Right lobe of liver (tissue), 6 donors: ENCODE data around the gene BICDL1. TPM values are rescaled to one million over a fixed set of nuclear protein-coding genes. Genes with fewer than 3 reads are reported as not detected.

ENCODE experiments used
- ATAC-seq, 4 donors: fragments of 200-7000 bp; cut with Tn5 transposase; one replicate each; pipeline ENCODE4 v1.9.1; 2020; ENCODE audit warnings: mild to moderate bottlenecking in 4 of 4, moderate library complexity in 4 of 4
- DNase-seq, 3 donors: peaks; one replicate each; pipeline ENCODE4 v3.0.0-alpha.2; 2020
- H3K27ac ChIP-seq, 3 donors: fragments of 200-600 bp; one replicate each; pipeline ENCODE4 v1.8.0; 2022
- H3K27me3 ChIP-seq, 2 donors: fragments of 200-600 bp; one replicate each; pipeline ENCODE4 v1.8.0; 2022
- H3K36me3 ChIP-seq, 4 donors: fragments of 200-600 bp; sonication (generic) in 1 of 4; one replicate each; pipeline versions ENCODE4 v1.5.1 to v1.8.0; 2017 to 2022; ENCODE audit warnings: control low read depth in 1 of 4
- H3K4me1 ChIP-seq, 4 donors: fragments of 200-600 bp; sonication (generic) in 1 of 4; one replicate each; pipeline versions ENCODE4 v1.5.1 to v1.8.0; 2017 to 2022; ENCODE audit warnings: control low read depth in 1 of 4
- H3K4me3 ChIP-seq, 3 donors: fragments of 200-600 bp; one replicate each; pipeline ENCODE4 v1.8.0; 2022
- H3K9me3 ChIP-seq, 4 donors: fragments of 200-600 bp; sonication (generic) in 1 of 4; one replicate each; pipeline versions ENCODE4 v1.5.1 to v1.8.0; 2017 to 2022; ENCODE audit warnings: control low read depth in 1 of 4
- CTCF ChIP-seq, 4 donors: fragments of 200-600 bp in 3 of 4; fragments of 450-650 bp in 1 of 4; IDR thresholded peaks; one replicate each; pipeline versions ENCODE4 v1.5.1 to v1.8.0; 2016 to 2022; ENCODE audit warnings: antibody characterized with exemption in 4 of 4, mild to moderate bottlenecking in 2 of 4
- POLR2A ChIP-seq: fragments of 450-650 bp; IDR thresholded peaks from one replicate; pipeline ENCODE4 v1.6.1; 2017; ENCODE audit warnings: antibody characterized with exemption, mild to moderate bottlenecking
- WGBS: methylation state at CpG from one replicate; pipeline ENCODE4 v1.1.6; 2018; ENCODE audit warnings: low coverage, low lambda C conversion rate; ENCODE audit not compliant: insufficient coverage; ENCODE audit errors: missing lambda C conversion rate; 5-methylcytosine and 5-hydroxymethylcytosine counted together
- intact Hi-C, 2 donors: fragments of 100-400 bp; cut with DNase I; formaldehyde crosslinking; loops; one replicate each; pipeline versions ENCODE4 v1.11.2 to v1.14.1; 2022
- total RNA-seq, 6 experiments: library from RNA; depleted of rRNA in 2 of 6; stranded (reverse); fragments of >200 nt in 2 of 6; fragmentation: NEBNext Ultra II Directional in 3 of 6; extraction: Animal tissue kit (Norgen Biotek cat#: 25700) in 3 of 6; gene quantifications; one replicate each; pipeline versions ENCODE4 v1.1.0 to v1.2.4, GENCODE V29; 2016 to 2023
- donor health status: DM: no; HTN: yes; CAD: no.
- donor health status: DM: no; HTN: no; CAD: no.
- donor health status: DM: no; HTN: no; CAD: no.
- donor health status: DM: no; HTN: yes; CAD: no.
- donor health status: DM: no; HTN: yes; CAD: no.

The BICDL1 gene
- total RNA-seq, 6 experiments from 2014 or later: 1.5 to 13.0 (median 8.7) TPM

GRCh38 chr12:120067901-120068300 lies 78.9 kb downstream of the BICDL1 start:
- Histone ChIP-seq H3K36me3 (no peaks in the 10 kb centered on the region), H3K9me3 (no peaks in the 10 kb centered on the region), H3K4me3 (no peak overlapping the region), H3K4me1 (peaks cover 0 to 29% (median 0%) of the 10 kb centered on the region in 4 donors), H3K27me3 (no peaks in the 10 kb centered on the region), H3K27ac (no peak overlapping the region)
- TF ChIP-seq POLR2A: no peak
- no peak for TF ChIP-seq CTCF (IDR thresholded peaks at IDR 0.05)
- ATAC-seq (no peak), DNase-seq (no peak)
- 74% methylated on average over 3 of the region's 3 CpGs for WGBS
- intact Hi-C loops: no loop called here

DNA sequence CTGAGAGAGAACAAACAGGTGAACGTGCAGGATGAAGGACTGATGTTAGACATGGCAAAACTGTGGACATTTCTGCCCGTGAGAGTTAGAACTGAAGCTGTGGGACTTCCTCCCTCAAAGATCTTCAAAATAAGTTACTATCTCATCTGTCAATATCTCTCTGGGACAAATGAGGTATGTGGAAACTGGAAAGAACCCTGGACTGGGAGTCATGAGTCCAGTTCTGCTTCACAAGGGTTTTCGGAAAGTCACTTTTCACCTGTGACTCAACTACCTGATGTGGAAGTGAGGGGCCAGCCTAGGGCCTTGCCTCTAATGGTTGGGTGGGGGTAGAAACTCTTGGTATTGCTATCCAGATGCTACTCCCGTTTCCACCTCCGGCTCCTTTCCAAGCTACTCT lies 80.2 kb downstream of the BICDL1 start:
- H3K27me3 ChIP-seq: no peaks in the 10 kb centered on the region
- WGBS: 62% methylated on average over 4 of the region's 5 CpGs
- no peaks in the 10 kb centered on the region for H3K9me3 ChIP-seq
- ATAC-seq (peak in 2 of 4 donors; percentile 47 to 54), DNase-seq (no peak)
- peaks cover 0 to 16% (median 0%) of the 10 kb centered on the region in 4 donors for H3K4me1 ChIP-seq
- no peak overlapping the region for H3K4me3 ChIP-seq
- no peak for TF ChIP-seq CTCF (IDR thresholded peaks at IDR 0.05)
- no peak for TF ChIP-seq POLR2A
- no peaks in the 10 kb centered on the region for H3K36me3 ChIP-seq
- peak overlapping the region in 1 of 3 donors; percentile 31 for H3K27ac ChIP-seq
- intact Hi-C loops: no loop called here

DNA sequence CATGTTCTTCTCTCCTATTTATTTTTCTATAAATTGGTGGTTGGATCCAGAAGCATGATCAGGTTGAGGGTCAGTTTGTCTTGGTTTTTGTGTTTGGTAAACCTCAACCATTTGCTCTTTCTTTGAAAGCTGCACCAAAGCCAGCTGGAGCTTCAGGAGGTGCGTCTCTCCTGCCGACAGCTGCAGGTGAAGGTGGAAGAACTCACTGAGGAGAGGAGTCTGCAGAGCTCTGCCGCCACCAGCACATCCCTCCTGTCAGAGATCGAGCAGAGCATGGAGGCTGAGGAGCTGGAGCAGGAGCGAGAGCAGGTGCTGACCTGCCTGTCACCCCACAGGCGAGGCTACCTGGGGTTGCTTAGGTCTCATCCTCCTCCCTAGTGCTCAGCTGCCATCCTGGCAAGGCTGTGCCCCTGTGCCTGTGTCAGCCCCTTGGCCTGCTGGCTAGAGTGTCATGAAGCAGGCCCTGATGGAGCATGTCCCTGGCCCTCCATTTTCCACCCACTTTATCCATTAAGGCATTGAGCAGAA lies 82.5 kb downstream of the BICDL1 start:
- peak in 1 of 4 donors; percentile 26 for ATAC-seq
- no peak for DNase-seq
- Histone ChIP-seq H3K27ac (no peak overlapping the region), H3K4me1 (no peaks in the 10 kb centered on the region), H3K27me3 (no peaks in the 10 kb centered on the region), H3K4me3 (no peak overlapping the region), H3K9me3 (no peaks in the 10 kb centered on the region), H3K36me3 (no peaks in the 10 kb centered on the region)
- WGBS: 100% methylated on average over 1 of the region's 6 CpGs
- intact Hi-C loops: loop anchor here in 1 of 2 donors (10.0 kb wide), 1 partner anchor 127 kb away; no protein-coding TSS in a partner anchor
- TF ChIP-seq CTCF (IDR thresholded peaks at IDR 0.05) (no peak), POLR2A (no peak)

DNA sequence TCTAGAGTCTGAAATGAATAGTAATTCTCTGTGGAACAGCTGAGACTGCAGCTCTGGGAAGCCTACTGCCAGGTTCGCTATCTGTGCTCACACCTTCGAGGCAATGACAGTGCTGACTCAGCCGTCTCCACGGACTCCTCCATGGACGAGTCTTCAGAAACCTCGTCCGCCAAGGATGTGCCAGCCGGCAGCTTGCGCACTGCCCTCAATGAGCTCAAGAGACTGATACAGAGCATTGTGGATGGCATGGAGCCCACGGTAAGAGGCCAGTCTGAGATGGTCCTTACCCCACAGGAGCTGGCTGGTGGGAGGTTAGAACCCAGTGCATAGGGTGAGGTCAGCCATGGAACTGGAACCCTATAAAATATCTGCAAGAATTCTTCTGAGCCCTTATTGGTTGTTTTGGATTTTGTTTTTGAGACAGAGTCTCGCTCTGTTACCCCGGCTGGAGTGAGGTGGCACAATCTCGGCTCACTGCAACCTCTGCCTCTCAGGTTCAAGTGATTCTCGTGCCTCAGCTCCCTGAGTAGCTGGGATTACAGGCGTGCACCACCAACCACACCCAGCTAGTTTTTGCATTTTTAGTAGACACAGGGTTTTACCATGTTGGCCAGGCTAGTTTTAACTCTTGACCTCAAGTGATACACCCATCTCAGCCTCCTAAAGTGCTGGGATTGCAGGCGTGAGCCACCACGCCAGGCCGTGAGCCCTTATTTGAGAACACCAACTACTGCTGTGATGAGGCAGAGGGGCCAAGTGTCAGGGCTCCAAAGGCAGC lies 83.6 kb downstream of the BICDL1 start:
- no peak for DNase-seq
- WGBS: 94% methylated on average over 9 of the region's 18 CpGs
- no peaks in the 10 kb centered on the region for H3K9me3 ChIP-seq
- H3K27me3 ChIP-seq: no peaks in the 10 kb centered on the region
- no peaks in the 10 kb centered on the region for H3K4me1 ChIP-seq
- H3K4me3 ChIP-seq: no peak overlapping the region
- ATAC-seq: no peak
- no peak overlapping the region for H3K27ac ChIP-seq
- TF ChIP-seq CTCF (IDR thresholded peaks at IDR 0.05): no peak
- no peak for TF ChIP-seq POLR2A
- H3K36me3 ChIP-seq: no peaks in the 10 kb centered on the region
- intact Hi-C loops: loop anchor here in 1 of 2 donors (10.0 kb wide), 1 partner anchor 128 kb away; no protein-coding TSS in a partner anchor
